Glomerular endothelial cell (primary cell): ENCODE data around the gene PRDM16. TPM values are rescaled to one million over a fixed set of nuclear protein-coding genes. Genes with fewer than 3 reads are reported as not detected.

Experiments used
- DNase-seq: peaks from one replicate; pipeline ENCODE4 v3.0.0-alpha.2; 2011; ENCODE audit warnings: low read depth, low spot score; ENCODE audit errors: extremely low read depth
- total RNA-seq: library from RNA; depleted of rRNA; stranded (reverse); fragments of >200 nt; gene quantifications from 2 replicates; pipeline ENCODE4 v1.2.3, GENCODE V29; 2015

PRDM16 gene
- total RNA-seq, 1 donor from 2014 or later = 0.12 TPM

- DNase-seq = no peak
Observed at GRCh38 chr1:3378411-3379208, 309.6 kb downstream of the PRDM16 start.

- no peak for DNase-seq
Observed at GRCh38 chr1:3379934-3380333, 310.9 kb downstream of the PRDM16 start.

GRCh38 chr1:3380469-3380868 is 311.5 kb downstream of the PRDM16 start:
- no peak for DNase-seq

- no peak for DNase-seq
Observed at GRCh38 chr1:3381901-3382300, 312.9 kb downstream of the PRDM16 start.

GRCh38 chr1:3382326-3383057 is 313.5 kb downstream of the PRDM16 start:
- DNase-seq = no peak

GRCh38 chr1:3383679-3384078 is 314.7 kb downstream of the PRDM16 start:
- DNase-seq = no peak

GRCh38 chr1:3384407-3384806 is 315.4 kb downstream of the PRDM16 start:
- no peak for DNase-seq

GRCh38 chr1:3386205-3387002 is 317.4 kb downstream of the PRDM16 start:
- DNase-seq = no peak

GRCh38 chr1:3387401-3387800 is 318.4 kb downstream of the PRDM16 start:
- DNase-seq = no peak

- DNase-seq = no peak
Observed at GRCh38 chr1:3389093-3389833, 320.3 kb downstream of the PRDM16 start.

GRCh38 chr1:3390291-3390690 is 321.3 kb downstream of the PRDM16 start:
- no peak for DNase-seq

- DNase-seq = no peak
Observed at GRCh38 chr1:3391711-3392110, 322.7 kb downstream of the PRDM16 start.

- DNase-seq = no peak
Observed at GRCh38 chr1:3393024-3393986, 324.3 kb downstream of the PRDM16 start.

- no peak for DNase-seq
Observed at GRCh38 chr1:3393987-3394920, 325.3 kb downstream of the PRDM16 start.

- DNase-seq = no peak
Observed at GRCh38 chr1:3396411-3396810, 327.4 kb downstream of the PRDM16 start.

GRCh38 chr1:3397311-3397710 is 328.3 kb downstream of the PRDM16 start:
- DNase-seq = no peak

- DNase-seq = no peak
Observed at GRCh38 chr1:3398396-3399140, 329.6 kb downstream of the PRDM16 start.

- DNase-seq = no peak
Observed at GRCh38 chr1:3399732-3400131, 330.7 kb downstream of the PRDM16 start.
